GM10266 (cell line): Measurements from ENCODE around the gene TIGAR.

Experiments used
- DNase-seq: peaks from one replicate; pipeline ENCODE4 v3.0.0; 2012; ENCODE audit errors: extremely low spot score
- TF ChIP-seq, protein P1 (sequence below): IDR thresholded peaks from 2 replicates; pipeline ENCODE4 v1.5.1; 2012; ENCODE audit warnings: mild to moderate bottlenecking, low read depth; ENCODE audit not compliant: control insufficient read depth, insufficient read depth; ENCODE audit errors: missing control alignments

The TIGAR gene

DNA sequence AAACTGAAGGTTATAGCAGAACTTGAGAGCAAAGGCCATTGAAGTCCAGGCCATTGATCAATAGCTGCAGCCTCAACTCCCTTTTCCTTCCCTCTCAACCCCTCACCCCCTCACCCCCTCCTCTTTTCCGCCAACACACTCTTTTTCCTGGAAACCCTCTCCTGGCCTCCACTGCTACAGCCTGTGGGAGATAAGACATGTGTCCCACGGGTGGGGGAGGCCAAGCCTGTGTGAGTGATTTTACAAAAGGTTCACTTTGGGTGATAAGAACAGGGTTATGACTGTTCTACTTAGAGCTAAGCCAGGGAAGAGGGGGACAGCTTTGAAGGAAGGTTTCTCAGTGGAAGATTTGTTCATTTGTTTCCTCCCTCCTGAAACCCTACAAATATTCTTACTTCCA, 67.6 kb downstream of the TIGAR start:
- DNase-seq: no peak
- TF ChIP-seq, protein P1, sequence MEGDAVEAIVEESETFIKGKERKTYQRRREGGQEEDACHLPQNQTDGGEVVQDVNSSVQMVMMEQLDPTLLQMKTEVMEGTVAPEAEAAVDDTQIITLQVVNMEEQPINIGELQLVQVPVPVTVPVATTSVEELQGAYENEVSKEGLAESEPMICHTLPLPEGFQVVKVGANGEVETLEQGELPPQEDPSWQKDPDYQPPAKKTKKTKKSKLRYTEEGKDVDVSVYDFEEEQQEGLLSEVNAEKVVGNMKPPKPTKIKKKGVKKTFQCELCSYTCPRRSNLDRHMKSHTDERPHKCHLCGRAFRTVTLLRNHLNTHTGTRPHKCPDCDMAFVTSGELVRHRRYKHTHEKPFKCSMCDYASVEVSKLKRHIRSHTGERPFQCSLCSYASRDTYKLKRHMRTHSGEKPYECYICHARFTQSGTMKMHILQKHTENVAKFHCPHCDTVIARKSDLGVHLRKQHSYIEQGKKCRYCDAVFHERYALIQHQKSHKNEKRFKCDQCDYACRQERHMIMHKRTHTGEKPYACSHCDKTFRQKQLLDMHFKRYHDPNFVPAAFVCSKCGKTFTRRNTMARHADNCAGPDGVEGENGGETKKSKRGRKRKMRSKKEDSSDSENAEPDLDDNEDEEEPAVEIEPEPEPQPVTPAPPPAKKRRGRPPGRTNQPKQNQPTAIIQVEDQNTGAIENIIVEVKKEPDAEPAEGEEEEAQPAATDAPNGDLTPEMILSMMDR: no peak

GRCh38 chr12:4392223-4392742, 71.3 kb downstream of the TIGAR start:
- DNase-seq: no peak
- TF ChIP-seq, protein P1: no peak

DNA sequence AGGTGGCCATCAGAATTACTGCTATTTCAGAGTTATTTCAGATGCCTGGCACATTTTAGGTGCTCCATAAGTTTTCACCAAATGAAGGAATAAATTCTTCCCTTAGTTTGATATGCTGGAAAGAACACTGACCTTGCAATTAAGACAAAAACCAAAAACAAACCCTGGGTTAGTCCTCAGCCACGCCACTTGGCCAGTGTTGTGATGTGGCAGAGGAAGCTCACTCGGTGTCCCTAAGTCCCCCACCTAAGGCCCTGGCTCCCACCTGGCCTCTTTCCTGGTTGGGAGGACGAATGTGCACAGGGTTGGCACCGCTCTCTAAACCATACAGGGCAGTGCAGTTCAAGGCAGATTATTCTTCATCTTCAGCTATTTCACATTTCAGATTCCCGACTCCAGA, 72.2 kb downstream of the TIGAR start:
- TF ChIP-seq, protein P1: no peak
- no peak for DNase-seq

- TF ChIP-seq, protein P1: no peak
- DNase-seq: no peak
Measured at GRCh38 chr12:4395818-4396217, 74.8 kb downstream of the TIGAR start.

GRCh38 chr12:4401117-4401516, 80.1 kb downstream of the TIGAR start:
- TF ChIP-seq, protein P1: no peak

GRCh38 chr12:4402996-4403395, 82.0 kb downstream of the TIGAR start:
- TF ChIP-seq, protein P1: no peak

More at GRCh38 chr12:4401117-4401516, 80.1 kb downstream of the TIGAR start:
- DNase-seq: no peak

More at GRCh38 chr12:4402996-4403395, 82.0 kb downstream of the TIGAR start:
- no peak for DNase-seq
